ENCODE data around the gene CIDEC. TPM values are rescaled to one million over a fixed set of nuclear protein-coding genes. Genes with fewer than 3 reads are reported as not detected.

Gene CIDEC
- total and polyA plus RNA-seq, 7 donors, result 1.6 to 120 (median 30.6) TPM

DNA sequence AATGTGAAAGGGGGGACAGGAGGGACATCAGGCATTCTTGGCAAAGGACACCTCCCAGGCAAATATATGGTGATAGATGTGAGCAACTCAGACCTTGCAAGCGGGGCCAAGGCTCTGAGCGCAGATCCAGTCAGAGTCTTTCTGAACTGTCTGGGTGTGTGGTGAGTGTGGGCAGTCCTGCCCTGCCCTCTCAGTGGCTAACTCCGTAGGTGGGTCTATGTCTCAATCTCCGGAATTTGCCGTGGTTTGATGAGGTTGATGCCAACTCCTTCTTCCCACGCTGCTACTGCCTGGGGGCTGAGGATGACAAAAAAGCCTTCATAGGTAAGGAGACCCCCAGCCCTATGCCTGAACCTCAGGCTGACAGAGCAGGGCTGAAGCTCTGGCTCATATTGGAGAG is 62.6 kb downstream of the CIDEC start:
- no peak for DNase-seq
- no peaks in the 10 kb centered on the region for H3K4me1 ChIP-seq
- no peak overlapping the region for H3K27ac ChIP-seq
- TF ChIP-seq, protein P1, sequence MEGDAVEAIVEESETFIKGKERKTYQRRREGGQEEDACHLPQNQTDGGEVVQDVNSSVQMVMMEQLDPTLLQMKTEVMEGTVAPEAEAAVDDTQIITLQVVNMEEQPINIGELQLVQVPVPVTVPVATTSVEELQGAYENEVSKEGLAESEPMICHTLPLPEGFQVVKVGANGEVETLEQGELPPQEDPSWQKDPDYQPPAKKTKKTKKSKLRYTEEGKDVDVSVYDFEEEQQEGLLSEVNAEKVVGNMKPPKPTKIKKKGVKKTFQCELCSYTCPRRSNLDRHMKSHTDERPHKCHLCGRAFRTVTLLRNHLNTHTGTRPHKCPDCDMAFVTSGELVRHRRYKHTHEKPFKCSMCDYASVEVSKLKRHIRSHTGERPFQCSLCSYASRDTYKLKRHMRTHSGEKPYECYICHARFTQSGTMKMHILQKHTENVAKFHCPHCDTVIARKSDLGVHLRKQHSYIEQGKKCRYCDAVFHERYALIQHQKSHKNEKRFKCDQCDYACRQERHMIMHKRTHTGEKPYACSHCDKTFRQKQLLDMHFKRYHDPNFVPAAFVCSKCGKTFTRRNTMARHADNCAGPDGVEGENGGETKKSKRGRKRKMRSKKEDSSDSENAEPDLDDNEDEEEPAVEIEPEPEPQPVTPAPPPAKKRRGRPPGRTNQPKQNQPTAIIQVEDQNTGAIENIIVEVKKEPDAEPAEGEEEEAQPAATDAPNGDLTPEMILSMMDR (IDR thresholded peaks at IDR 0.05), result no peak
- TF ChIP-seq POLR2AphosphoS5 (IDR thresholded peaks at IDR 0.05) (no peak), POLR2A (IDR thresholded peaks at IDR 0.05) (no peak)
- no peak overlapping the region for H3K4me3 ChIP-seq
- H3K36me3 ChIP-seq, result peaks cover 0 to 33% (median 0%) of the 10 kb centered on the region in 4 donors
- H3K9me3 ChIP-seq, result no peaks in the 10 kb centered on the region
- intact Hi-C loops (cut with DNase I), result no loop called here
- 93 to 94% methylated on average over 6 of the region's 6 CpGs for WGBS, 2 donors
- H3K27me3 ChIP-seq, result no peaks in the 10 kb centered on the region

Small RNA genes within 50 kb of the gene (small RNA-seq; reads per million reads assigned to genes)
- 0 reads per million in 3 donors for gene RNU6-882P

Other genes starting within 250 kb of the CIDEC start
- 10 to 100 TPM; 13.0 to 23.9 (median 18.5) TPM for gene MTMR14, start 230.7 kb downstream of the CIDEC start, total RNA-seq
- gene MTMR14, start 230.7 kb downstream of the CIDEC start, polyA plus RNA-seq, result 10 to 100 TPM; 29.8 to 34.8 (median 32.1) TPM
- gene CPNE9, start 176.4 kb downstream of the CIDEC start, total RNA-seq, result under 1 TPM in 1 of 4 donors, not detected in 3; 0.14 TPM
- under 1 TPM in 1 of 3 donors, not detected in 2; 0.22 TPM for gene CPNE9, start 176.4 kb downstream of the CIDEC start, polyA plus RNA-seq
- 10 to 100 TPM; 12.6 to 18.6 (median 13.9) TPM for gene BRPF1, start 148.5 kb downstream of the CIDEC start, total RNA-seq
- 10 to 100 TPM in 1 of 3 donors, 1 to 10 TPM in 2; 3.5 to 12.0 (median 4.2) TPM for gene BRPF1, start 148.5 kb downstream of the CIDEC start, polyA plus RNA-seq
- 10 to 100 TPM; 22.5 to 34.6 (median 31.4) TPM for gene OGG1, start 130.3 kb downstream of the CIDEC start, total RNA-seq
- gene OGG1, start 130.3 kb downstream of the CIDEC start, polyA plus RNA-seq, result 10 to 100 TPM; 15.6 to 23.6 (median 16.9) TPM
- 10 to 100 TPM; 45.7 to 57.8 (median 56.5) TPM for gene CAMK1, start 110.3 kb downstream of the CIDEC start, total RNA-seq
- 10 to 100 TPM; 14.0 to 21.6 (median 19.7) TPM for gene CAMK1, start 110.3 kb downstream of the CIDEC start, polyA plus RNA-seq
- 10 to 100 TPM; 53.2 to 72.9 (median 67.6) TPM for gene TADA3, start 87.8 kb downstream of the CIDEC start, total RNA-seq
- 10 to 100 TPM; 52.2 to 87.1 (median 78.4) TPM for gene TADA3, start 87.8 kb downstream of the CIDEC start, polyA plus RNA-seq
- gene ARPC4, start 87.2 kb downstream of the CIDEC start, total RNA-seq, result 100 to 1,000 TPM in 3 of 4 donors, 10 to 100 TPM in 1; 75.6 to 150 (median 128) TPM
- 100 to 1,000 TPM; 190 to 240 (median 211) TPM for gene ARPC4, start 87.2 kb downstream of the CIDEC start, polyA plus RNA-seq
- 100 to 1,000 TPM in 1 of 4 donors, 10 to 100 TPM in 3; 32.9 to 117 (median 45.1) TPM for gene TTLL3, start 70.0 kb downstream of the CIDEC start, total RNA-seq
- 10 to 100 TPM in 1 of 3 donors, 1 to 10 TPM in 2; 4.4 to 46.4 (median 9.0) TPM for gene TTLL3, start 70.0 kb downstream of the CIDEC start, polyA plus RNA-seq
- 10 to 100 TPM; 42.6 to 54.7 (median 47.6) TPM for gene RPUSD3, start 36.2 kb downstream of the CIDEC start, total RNA-seq
- gene RPUSD3, start 36.2 kb downstream of the CIDEC start, polyA plus RNA-seq, result 10 to 100 TPM; 22.0 to 37.1 (median 23.4) TPM
- gene JAGN1, start 10.4 kb upstream of the CIDEC start, total RNA-seq, result 10 to 100 TPM; 33.7 to 55.1 (median 45.9) TPM
- gene JAGN1, start 10.4 kb upstream of the CIDEC start, polyA plus RNA-seq, result 10 to 100 TPM; 24.7 to 44.4 (median 33.0) TPM
- 1 to 10 TPM in 2 of 4 donors, under 1 TPM in 2; 0.68 to 2.5 (median 1.3) TPM for gene IL17RE, start 22.6 kb upstream of the CIDEC start, total RNA-seq
- gene IL17RE, start 22.6 kb upstream of the CIDEC start, polyA plus RNA-seq, result 10 to 100 TPM; 11.4 to 46.3 (median 12.7) TPM
- 10 to 100 TPM; 57.8 to 88.9 (median 66.3) TPM for gene IL17RC, start 36.8 kb upstream of the CIDEC start, total RNA-seq
- gene IL17RC, start 36.8 kb upstream of the CIDEC start, polyA plus RNA-seq, result 10 to 100 TPM in 2 of 3 donors, 1 to 10 TPM in 1; 9.9 to 36.5 (median 13.8) TPM
- 10 to 100 TPM; 31.4 to 67.8 (median 54.7) TPM for gene CRELD1, start 53.6 kb upstream of the CIDEC start, total RNA-seq
- 10 to 100 TPM in 1 of 3 donors, 1 to 10 TPM in 2; 4.8 to 33.7 (median 6.7) TPM for gene CRELD1, start 53.6 kb upstream of the CIDEC start, polyA plus RNA-seq
- gene PRRT3, start 72.2 kb upstream of the CIDEC start, total RNA-seq, result 1 to 10 TPM; 1.5 to 2.6 (median 2.2) TPM
- gene PRRT3, start 72.2 kb upstream of the CIDEC start, polyA plus RNA-seq, result under 1 TPM; 0.46 to 0.90 (median 0.60) TPM
- 10 to 100 TPM; 37.1 to 95.7 (median 45.2) TPM for gene EMC3, start 106.6 kb upstream of the CIDEC start, total RNA-seq
- 10 to 100 TPM; 20.6 to 76.4 (median 24.6) TPM for gene EMC3, start 106.6 kb upstream of the CIDEC start, polyA plus RNA-seq
- gene FANCD2, start 146.2 kb upstream of the CIDEC start, total RNA-seq, result 1 to 10 TPM; 1.5 to 5.8 (median 3.1) TPM
- gene FANCD2, start 146.2 kb upstream of the CIDEC start, polyA plus RNA-seq, result 10 to 100 TPM in 1 of 3 donors, 1 to 10 TPM in 1, under 1 TPM in 1; 0.60 to 12.6 (median 1.4) TPM
- not detected for gene FANCD2OS, start 228.0 kb upstream of the CIDEC start, total RNA-seq
- gene FANCD2OS, start 228.0 kb upstream of the CIDEC start, polyA plus RNA-seq, result not detected
- 100 to 1,000 TPM; 111 to 239 (median 152) TPM for gene BRK1, start 235.4 kb upstream of the CIDEC start, total RNA-seq
- gene BRK1, start 235.4 kb upstream of the CIDEC start, polyA plus RNA-seq, result 100 to 1,000 TPM; 179 to 260 (median 191) TPM